Mononuclear cell (primary cell): ENCODE measurements around the gene TCTN3. TPM values are rescaled to one million over a fixed set of nuclear protein-coding genes. Genes with fewer than 3 reads are reported as not detected.
"Not testable (repeated sequence)": the region's sequence is repeated elsewhere in the genome, so short reads cannot be mapped to it uniquely, and the experiment has no call there.

ENCODE experiments used
- H3K27me3 ChIP-seq: 2 replicates; pipeline ENCODE4 v1.6.0; 2011; ENCODE audit warnings: low read length, control low read depth; ENCODE audit not compliant: insufficient read depth
- H3K4me1 ChIP-seq: 2 replicates; pipeline ENCODE4 v1.5.1; 2011; ENCODE audit warnings: mild to moderate bottlenecking, low read length, control low read depth; ENCODE audit not compliant: insufficient read depth
- H3K4me3 ChIP-seq: 2 replicates; pipeline ENCODE4 v1.5.1; 2011; ENCODE audit warnings: mild to moderate bottlenecking, low read length, moderate library complexity
- H3K9me3 ChIP-seq: 2 replicates; pipeline ENCODE4 v1.5.1; 2011; ENCODE audit warnings: low read depth, mild to moderate bottlenecking, control low read depth, low read length
- total RNA-seq: library from RNA; depleted of rRNA; stranded (reverse); fragments of >200 nt; gene quantifications from one replicate; pipeline ENCODE4 v1.2.3, GENCODE V29; 2012

TCTN3 gene
- total RNA-seq, 1 donor: 8.7 TPM

DNA sequence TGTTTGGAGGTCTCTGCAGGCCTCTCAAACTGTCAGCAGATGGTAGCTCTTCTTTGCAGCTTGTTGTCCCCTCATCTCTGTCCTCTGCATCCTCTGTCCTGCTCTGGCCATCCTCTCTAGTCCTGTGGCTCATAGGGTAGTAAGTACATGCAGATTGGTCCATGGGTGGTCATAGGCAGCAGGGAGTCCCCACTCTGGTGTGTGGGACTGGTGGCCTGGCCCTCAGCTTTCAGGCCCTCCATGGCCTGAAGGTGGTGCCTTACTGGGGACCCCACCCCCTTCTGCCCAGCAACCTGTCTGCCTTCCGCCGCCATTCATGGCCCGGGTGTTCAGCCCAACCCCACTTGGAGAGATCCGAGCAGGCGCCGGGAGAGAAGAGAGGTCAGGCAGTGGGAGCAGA is 12.8 kb upstream of the TCTN3 start:
- no peaks in the 10 kb centered on the region for H3K9me3 ChIP-seq
- H3K4me3 ChIP-seq: no peak overlapping the region
- no peaks in the 10 kb centered on the region for H3K27me3 ChIP-seq
- no peaks in the 10 kb centered on the region for H3K4me1 ChIP-seq

DNA sequence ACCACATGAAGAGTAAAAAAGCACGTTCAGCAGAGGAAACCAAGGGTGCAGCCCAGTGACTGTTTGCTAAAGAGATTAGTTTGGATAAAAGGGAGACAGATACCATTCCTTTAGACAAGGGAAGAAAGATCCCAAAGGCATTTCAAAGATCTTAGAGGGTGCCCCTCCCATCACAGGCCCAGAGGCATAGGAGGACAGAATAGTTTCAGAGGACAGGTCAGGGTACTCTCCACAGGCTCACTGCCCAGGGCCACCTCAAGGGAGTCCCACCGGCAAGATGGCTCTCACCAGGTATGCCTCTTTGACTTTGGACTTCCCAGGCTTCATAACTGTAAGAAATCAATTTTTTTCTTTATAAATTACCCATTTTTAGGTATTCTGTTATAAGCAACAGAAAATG is 4.7 kb upstream of the TCTN3 start:
- no peaks in the 10 kb centered on the region for H3K27me3 ChIP-seq
- peaks cover 38% of the 10 kb centered on the region for H3K4me1 ChIP-seq
- H3K9me3 ChIP-seq: no peaks in the 10 kb centered on the region
- no peak overlapping the region for H3K4me3 ChIP-seq

DNA sequence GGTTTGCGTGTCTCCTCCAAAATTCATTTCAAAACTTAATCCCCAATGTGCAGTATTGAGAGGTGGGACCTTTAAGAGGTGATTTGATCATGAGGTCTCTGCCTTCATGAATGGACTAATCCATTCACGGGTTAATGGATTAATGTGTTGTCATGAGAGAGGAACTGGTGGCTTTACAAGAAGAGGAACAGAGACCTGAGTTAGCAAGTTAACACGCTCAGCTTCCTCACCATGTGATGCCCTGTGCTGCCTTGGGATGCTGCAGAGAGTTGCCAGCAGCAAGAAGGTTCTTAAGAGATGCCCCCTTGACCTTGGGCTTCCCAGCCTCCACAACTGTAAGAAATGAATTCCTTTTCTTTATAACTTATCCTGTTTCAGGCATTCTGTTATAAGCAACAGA is 3.7 kb upstream of the TCTN3 start:
- Histone ChIP-seq H3K4me3 (no peak overlapping the region), H3K9me3 (no peaks in the 10 kb centered on the region), H3K4me1 (peaks cover 47% of the 10 kb centered on the region), H3K27me3 (no peaks in the 10 kb centered on the region)

DNA sequence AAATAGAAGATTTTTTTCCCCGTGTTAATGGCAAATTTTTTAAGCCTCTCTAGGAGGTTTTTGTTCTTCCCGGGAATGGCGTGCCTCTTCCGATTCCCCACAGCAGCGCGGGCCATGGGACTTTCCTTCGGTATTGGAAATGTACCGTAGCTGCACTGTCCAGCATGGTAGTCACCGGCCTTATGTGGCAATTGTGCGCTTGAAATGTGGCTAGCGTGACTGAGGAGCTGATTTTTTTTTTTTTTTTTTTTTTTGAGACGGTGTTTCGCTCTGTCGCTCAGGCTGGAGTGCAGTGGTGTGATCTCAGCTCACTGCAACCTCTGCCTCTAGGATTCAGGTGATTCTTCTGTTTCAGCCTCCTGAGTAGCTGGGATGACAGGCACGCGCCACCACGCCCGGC is 938 bp upstream of the TCTN3 start:
- no peak overlapping the region for H3K4me3 ChIP-seq
- peaks cover 53% of the 10 kb centered on the region for H3K4me1 ChIP-seq
- H3K27me3 ChIP-seq: no peaks in the 10 kb centered on the region
- H3K9me3 ChIP-seq: no peaks in the 10 kb centered on the region

DNA sequence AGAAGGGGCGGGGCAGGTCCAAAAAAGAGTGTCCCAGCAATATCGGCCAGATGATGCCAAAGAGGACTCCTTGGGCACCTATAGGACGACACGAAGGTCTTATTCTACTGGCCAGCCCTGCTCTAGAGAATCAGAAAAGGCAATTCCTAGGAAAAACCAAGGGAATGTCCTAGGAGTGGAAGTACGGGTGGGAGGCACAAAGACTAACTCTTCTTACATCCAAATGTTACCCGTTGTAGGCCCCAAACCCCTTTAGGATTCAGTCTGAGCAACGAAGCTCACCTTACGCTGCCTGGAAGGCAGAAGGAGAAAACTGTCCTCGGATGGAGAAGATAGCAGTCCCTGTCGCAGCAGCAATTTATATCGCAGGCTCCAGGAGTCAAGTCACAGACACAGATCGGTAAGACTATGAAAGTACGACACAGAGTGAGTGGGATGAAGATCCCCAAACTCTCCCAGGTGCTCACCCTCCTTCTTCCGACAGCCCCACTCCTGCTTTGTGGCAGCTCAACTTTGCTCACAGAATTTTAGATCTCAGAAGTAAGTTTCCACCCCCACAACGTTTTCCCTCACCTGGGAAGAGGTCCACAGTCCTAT is 558 bp downstream of the TCTN3 start:
- Histone ChIP-seq H3K27me3 (no peaks in the 10 kb centered on the region), H3K4me1 (peaks cover 44% of the 10 kb centered on the region), H3K4me3 (peak overlapping the region; percentile 80), H3K9me3 (no peaks in the 10 kb centered on the region)

DNA sequence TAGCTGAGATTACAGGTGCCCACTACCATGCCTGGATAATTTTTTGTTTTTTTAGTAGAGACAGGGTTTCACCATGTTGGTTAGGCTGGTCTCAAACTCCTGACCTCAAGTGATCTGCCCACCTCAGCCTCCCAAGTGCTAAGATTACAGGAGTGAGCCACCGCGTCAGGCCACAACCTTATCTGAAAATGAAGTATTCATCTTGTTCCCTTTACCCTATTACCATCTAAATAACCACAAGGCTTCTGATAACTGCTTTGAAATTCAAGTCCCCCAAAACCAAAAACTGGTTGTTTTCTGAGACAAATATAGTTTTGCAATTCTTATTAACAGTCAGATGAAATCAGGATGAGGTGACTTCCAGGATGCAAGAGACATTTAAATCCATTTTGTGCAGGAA is 2.4 kb downstream of the TCTN3 start:
- no peak overlapping the region for H3K4me3 ChIP-seq
- no peaks in the 10 kb centered on the region for H3K27me3 ChIP-seq
- H3K4me1 ChIP-seq: peaks cover 25% of the 10 kb centered on the region
- H3K9me3 ChIP-seq: no peaks in the 10 kb centered on the region

DNA sequence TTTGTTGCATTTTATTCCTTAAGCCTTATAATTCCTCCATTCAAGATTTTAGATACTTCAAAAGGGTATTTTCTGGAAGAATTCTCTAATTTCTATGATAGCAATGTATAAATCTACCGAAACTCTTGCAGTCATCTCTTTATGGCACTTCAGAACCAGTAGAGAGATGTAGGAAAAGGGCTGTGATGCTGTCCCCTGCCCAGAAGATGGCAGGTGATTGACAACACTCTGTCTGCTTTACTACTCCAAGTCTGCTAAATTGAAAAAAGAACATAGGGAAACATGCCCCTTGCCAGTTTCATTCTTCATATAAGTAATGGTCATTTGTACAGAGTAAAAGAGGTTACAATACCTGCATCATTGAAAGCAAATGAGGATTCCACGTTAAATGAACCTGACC is 5.1 kb downstream of the TCTN3 start:
- Histone ChIP-seq H3K4me3 (no peak overlapping the region), H3K9me3 (no peaks in the 10 kb centered on the region), H3K27me3 (no peaks in the 10 kb centered on the region), H3K4me1 (peaks cover 16% of the 10 kb centered on the region)

DNA sequence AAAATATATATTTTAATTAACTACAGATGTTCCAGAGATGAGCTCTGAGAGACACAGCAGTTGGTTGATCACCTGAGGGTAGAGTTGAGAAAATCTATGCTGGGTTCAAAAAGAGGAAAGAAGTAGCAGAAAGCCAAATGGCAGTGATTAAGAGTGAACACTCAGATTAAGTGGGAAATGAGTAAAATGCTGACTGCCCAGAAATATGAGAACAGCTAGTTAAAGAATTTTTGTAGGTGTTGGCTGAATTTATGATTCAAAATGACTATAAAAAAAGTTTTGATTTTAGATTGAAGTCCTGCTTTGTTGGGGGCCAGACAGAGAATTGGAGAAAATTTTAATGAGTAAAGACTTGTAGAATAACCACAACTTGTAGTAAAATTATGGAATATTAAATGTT is 9.8 kb downstream of the TCTN3 start:
- H3K4me3 ChIP-seq: no peak overlapping the region
- H3K4me1 ChIP-seq: no peaks in the 10 kb centered on the region
- H3K9me3 ChIP-seq: no peaks in the 10 kb centered on the region
- no peaks in the 10 kb centered on the region for H3K27me3 ChIP-seq

DNA sequence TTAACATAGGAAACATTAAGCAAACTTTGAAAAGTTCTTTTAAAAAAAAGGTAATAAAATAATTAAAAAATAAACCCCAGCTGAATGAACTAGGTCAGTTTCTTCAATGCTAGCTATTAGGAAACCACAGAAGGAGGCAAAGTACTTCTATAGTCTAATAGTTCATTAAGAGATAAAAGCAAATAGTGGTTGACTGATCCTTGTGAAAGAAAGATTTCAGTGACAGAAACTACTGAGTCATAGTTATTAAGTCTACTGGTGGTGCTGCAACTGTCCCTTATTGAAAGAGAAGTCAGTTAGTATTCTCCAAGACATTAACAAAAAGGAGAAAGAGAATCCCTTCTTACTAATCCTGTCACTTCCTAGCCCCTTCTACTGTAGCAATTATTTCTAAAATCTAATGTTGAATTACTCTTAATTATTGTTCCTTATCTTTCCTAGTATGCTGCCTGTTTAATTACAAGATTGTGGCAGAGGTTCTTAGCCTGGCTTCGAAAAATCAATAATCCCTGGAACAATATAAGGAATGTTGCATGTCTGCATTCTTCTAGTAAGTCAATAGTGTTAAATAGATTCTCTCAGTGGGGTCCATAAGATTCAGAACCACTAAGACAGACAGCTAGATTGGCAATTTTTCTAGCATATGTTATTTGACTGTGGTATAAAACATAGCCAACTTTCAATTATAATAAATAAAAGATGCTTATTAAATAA is 18.2 kb downstream of the TCTN3 start:
- H3K27me3 ChIP-seq: no peaks in the 10 kb centered on the region
- no peaks in the 10 kb centered on the region for H3K4me1 ChIP-seq
- H3K9me3 ChIP-seq: no peaks in the 10 kb centered on the region
- H3K4me3 ChIP-seq: no peak overlapping the region

DNA sequence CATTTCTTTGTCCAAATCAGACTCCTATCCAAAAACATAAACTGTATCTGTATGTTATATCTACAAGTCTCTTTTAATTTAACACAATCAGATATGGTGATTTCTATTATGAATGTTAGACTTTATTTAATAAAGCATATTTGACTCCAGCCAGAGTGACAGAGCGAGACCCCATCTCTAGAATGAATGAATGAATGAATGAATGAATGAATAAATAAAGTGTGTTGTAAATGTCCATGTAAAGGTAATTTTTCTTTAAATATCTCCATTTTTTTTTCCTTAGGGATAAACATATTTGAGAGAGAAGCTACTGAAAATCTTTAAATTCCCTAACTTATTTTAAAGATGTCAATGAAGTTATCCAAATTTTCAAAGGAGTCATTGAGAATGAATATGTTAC is 19.1 kb downstream of the TCTN3 start:
- Histone ChIP-seq H3K27me3 (no peaks in the 10 kb centered on the region), H3K4me1 (no peaks in the 10 kb centered on the region), H3K9me3 (no peaks in the 10 kb centered on the region), H3K4me3 (no peak overlapping the region)

DNA sequence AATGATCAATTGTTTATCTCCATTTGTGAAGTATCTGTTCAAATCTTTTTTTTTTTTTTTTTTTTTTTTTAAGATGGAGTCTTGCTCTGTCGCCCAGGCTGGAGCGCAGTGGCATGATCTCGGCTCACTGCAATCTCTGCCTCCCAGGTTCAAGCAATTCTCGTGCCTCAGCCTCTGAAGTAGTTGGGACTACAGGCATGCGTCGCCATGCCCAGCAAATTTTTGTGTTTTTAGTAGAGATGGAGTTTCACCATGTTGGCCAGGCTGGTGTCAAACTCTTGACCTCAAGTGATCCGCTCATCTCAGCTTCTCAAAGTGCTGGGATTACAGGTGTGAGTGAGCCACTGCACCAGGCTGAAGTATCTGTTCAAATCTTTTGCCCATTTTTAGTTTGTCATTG is 21.1 kb downstream of the TCTN3 start:
- H3K9me3 ChIP-seq, H3K4me3 ChIP-seq, H3K4me1 ChIP-seq, H3K27me3 ChIP-seq: not testable (repeated sequence)

DNA sequence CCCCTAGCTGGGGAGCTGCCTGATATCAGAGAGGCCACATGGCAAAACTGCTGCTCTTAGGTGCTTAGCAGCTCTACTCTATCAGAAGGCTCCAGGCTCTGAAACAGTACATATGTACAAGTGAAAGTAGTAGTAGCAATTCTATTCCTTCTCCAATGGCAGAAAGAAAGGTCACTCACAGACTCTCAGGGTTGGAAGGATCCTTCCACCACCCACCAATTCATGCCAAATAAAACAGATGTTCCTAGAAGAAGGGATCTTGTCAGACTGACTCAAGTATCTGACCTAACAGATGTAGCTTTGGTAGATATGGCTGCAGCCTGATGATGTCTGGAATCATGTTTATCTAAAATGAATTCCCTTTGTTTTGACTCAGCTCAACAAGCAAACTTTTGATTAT is 29.2 kb downstream of the TCTN3 start:
- no peak overlapping the region for H3K4me3 ChIP-seq
- H3K27me3 ChIP-seq: no peaks in the 10 kb centered on the region
- H3K9me3 ChIP-seq: no peaks in the 10 kb centered on the region
- no peaks in the 10 kb centered on the region for H3K4me1 ChIP-seq

DNA sequence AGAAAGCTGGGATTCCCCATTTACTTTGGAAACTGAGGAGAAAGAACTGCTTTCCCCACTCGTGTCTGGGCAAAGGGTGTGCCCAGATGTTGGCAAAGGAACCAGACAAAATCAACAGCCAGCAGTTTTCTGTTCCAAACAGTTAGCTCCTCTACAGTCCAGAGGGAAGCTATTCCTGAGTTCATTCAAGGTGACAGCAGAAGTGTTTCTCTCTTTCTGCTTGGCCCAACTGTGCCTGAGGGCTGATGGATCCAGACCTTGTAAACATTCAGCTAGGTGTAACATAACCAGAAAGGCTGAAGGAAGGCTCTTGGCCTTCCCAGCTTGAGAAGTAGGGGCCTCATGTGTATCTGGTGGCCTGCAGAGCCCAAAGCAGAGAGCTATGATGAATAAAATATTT is 30.2 kb downstream of the TCTN3 start:
- no peak overlapping the region for H3K4me3 ChIP-seq
- no peaks in the 10 kb centered on the region for H3K4me1 ChIP-seq
- H3K27me3 ChIP-seq: no peaks in the 10 kb centered on the region
- H3K9me3 ChIP-seq: no peaks in the 10 kb centered on the region

DNA sequence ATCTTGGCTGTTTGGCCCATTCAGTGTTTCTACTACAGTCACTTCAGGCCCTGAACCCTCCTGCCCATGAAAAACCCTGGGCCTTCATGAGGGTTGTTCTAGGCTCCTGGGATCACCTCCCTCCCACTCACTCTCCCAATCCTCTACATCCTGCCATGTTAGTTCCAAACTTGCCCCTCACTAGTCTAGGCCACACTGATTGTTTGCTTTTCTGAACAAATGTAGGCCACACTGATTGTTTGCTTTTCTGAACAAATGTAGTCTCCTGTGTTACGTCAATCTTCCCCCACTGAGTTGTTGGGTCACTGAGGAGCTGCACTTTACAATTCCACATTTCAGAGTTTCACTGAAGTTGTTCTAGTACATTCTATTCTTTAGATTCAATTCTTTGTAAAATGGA is 31.9 kb downstream of the TCTN3 start:
- Histone ChIP-seq H3K27me3 (no peaks in the 10 kb centered on the region), H3K9me3 (no peaks in the 10 kb centered on the region), H3K4me1 (peaks cover 6% of the 10 kb centered on the region), H3K4me3 (no peak overlapping the region)

DNA sequence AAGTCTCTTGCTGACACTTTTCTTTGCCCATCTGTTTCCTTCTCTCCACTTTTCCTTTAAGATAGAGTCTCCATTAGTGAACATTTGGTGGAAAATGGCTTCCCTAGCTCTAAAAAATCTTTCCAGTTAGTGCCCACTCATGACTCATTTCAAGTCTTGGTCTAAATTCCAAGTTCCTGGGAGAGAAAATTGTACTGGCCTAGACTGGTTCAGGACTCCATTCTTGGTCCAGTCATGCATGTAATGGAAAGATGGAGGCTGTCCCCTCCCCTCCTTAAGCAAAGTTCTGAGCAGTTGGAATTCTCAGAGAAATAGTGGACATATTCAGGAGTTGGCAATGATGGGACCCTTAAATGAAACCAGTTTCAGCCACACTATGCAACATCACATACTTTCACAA is 33.4 kb downstream of the TCTN3 start:
- Histone ChIP-seq H3K27me3 (no peaks in the 10 kb centered on the region), H3K4me3 (no peak overlapping the region), H3K9me3 (no peaks in the 10 kb centered on the region), H3K4me1 (peaks cover 18% of the 10 kb centered on the region)

DNA sequence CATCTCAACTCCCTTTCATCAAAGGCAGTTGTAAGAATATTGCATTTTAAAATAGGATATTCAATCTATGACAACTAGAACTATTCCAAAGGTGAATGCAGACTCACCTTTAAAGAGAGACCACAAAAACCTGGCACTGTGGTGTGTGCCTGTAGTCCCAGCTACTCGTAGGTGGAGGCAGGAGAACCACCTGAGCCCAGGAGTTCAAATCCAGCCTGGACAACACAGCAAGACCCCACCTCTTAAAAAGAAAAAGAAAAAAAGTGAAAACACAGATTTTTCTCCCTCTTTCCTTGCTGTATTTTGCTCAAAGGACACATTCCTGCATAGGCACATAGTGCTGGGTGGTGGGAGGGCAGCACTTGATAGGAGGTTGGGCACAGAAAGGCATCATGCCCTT is 36.5 kb downstream of the TCTN3 start:
- Histone ChIP-seq H3K27me3 (no peaks in the 10 kb centered on the region), H3K4me1 (peaks cover 18% of the 10 kb centered on the region), H3K4me3 (no peak overlapping the region), H3K9me3 (no peaks in the 10 kb centered on the region)
